Caco-2 (cell line): ENCODE results near the gene JDP2. TPM values are rescaled to one million over a fixed set of nuclear protein-coding genes. Genes with fewer than 3 reads are reported as not detected.

Experiments used
- BruUV-seq: library from RNA; stranded (reverse); fragments of 400-500 nt; replicated peaks from 2 replicates; lab custom pipeline; 2021; lab: Mats Ljungman, UMichigan
- CTCF ChIA-PET: fragments of 300-600 bp; sonication (Branson Sonifier 250); formaldehyde crosslinking; loops from one replicate; lab custom pipeline; 2022; ENCODE audit warnings: antibody characterized with exemption; lab: Charles Lee
- POLR2A ChIA-PET: fragments of 300-600 bp; sonication (Branson Sonifier 250); formaldehyde crosslinking; loops from one replicate; lab custom pipeline; 2022; ENCODE audit warnings: antibody characterized with exemption; lab: Charles Lee
- DNase-seq, 2 experiments: peaks; one replicate each; pipeline versions ENCODE4 v3.0.0 to v3.0.0-alpha.2; 2020 to 2022
- H3K27me3 ChIP-seq: replicated peaks from 2 replicates; pipeline ENCODE4 v1.6.0; 2011; ENCODE audit warnings: low read length; ENCODE audit not compliant: control insufficient read depth, insufficient read depth
- H3K36me3 ChIP-seq: 2 replicates; pipeline ENCODE4 v1.5.1; 2011; ENCODE audit warnings: low read length; ENCODE audit not compliant: control insufficient read depth, insufficient read depth
- H3K4me1 ChIP-seq: fragments of 250-450 bp; sonication (Bioruptor Pico); 2 replicates; pipeline ENCODE4 v1.5.1; 2020; ENCODE audit warnings: mild to moderate bottlenecking
- H3K4me3 ChIP-seq: 2 replicates; pipeline ENCODE4 v1.5.1; 2011; ENCODE audit warnings: low read depth, mild to moderate bottlenecking, control low read depth, low read length
- H3K9me3 ChIP-seq: fragments of 250-450 bp; sonication (Bioruptor Pico); 2 replicates; pipeline ENCODE4 v1.5.1; 2020; ENCODE audit warnings: mild to moderate bottlenecking, moderate library complexity
- H3K27ac Mint-ChIP-seq: one replicate; pipeline ENCODE4 v1.8.0; 2022; ENCODE audit warnings: mixed read lengths; ENCODE audit not compliant: unreplicated experiment
- H3K27me3 Mint-ChIP-seq: one replicate; pipeline ENCODE4 v1.8.0; 2022; ENCODE audit warnings: mixed read lengths; ENCODE audit not compliant: insufficient read depth, unreplicated experiment
- H3K36me3 Mint-ChIP-seq: one replicate; pipeline ENCODE4 v1.8.0; 2022; ENCODE audit warnings: mild to moderate bottlenecking, mixed read lengths; ENCODE audit not compliant: insufficient read depth, unreplicated experiment
- H3K4me1 Mint-ChIP-seq: one replicate; pipeline ENCODE4 v1.8.0; 2022; ENCODE audit warnings: low read depth, mixed read lengths; ENCODE audit not compliant: unreplicated experiment
- H3K4me3 Mint-ChIP-seq: one replicate; pipeline ENCODE4 v1.8.0; 2022; ENCODE audit warnings: mild to moderate bottlenecking, moderate library complexity, mixed read lengths; ENCODE audit not compliant: unreplicated experiment
- H3K9me3 Mint-ChIP-seq: one replicate; pipeline ENCODE4 v1.8.0; 2022; ENCODE audit warnings: mixed read lengths; ENCODE audit not compliant: unreplicated experiment
- intact Hi-C: fragments of 100-400 bp; cut with micrococcal nuclease; formaldehyde crosslinking; loops from one replicate; pipeline ENCODE4 v1.10.0; 2022; ENCODE audit not compliant: unreplicated experiment
- total RNA-seq: library from RNA; stranded (reverse); gene quantifications from 2 replicates; pipeline ENCODE4 v1.2.3, GENCODE V29; 2022
- TF ChIP-seq, protein P1 (sequence below), 2 experiments: fragments of 200-600 bp in 1 of 2; IDR thresholded peaks; 1 replicate in 1 of 2; 2 replicates in 1 of 2; pipeline versions ENCODE4 v1.5.1 to v1.8.0; 2011 to 2022; ENCODE audit warnings: antibody characterized with exemption in 1 of 2, control low read depth in 1 of 2, inconsistent platforms in 1 of 2, low read depth in 1 of 2, low read length in 1 of 2, mild to moderate bottlenecking in 1 of 2, moderate library complexity in 1 of 2; ENCODE audit not compliant: insufficient read depth in 1 of 2, severe bottlenecking in 1 of 2, unreplicated experiment in 1 of 2

The JDP2 gene
- total RNA-seq, 1 experiment from 2014 or later: 95.7 TPM

DNA sequence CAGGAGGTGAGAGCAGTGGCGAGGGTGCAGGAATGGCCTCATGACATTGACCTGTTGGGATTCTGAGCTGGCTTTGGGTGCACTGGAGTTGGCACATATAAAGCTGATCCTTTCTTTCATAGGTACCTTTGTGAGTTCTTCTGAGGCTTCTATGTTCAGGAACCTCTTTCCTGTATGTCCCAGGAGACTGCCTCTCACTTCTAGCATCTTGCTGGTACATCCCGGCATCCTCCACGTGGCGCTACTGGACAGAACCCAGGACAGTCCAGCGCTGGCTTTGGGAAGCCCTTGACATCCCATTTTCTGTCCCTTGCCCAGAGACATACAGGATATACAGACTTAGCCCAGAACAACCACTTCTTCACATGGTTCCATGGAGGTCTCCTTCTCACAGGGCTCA, 50.1 kb downstream of the JDP2 start:
- Mint-ChIP-seq H3K27me3 (no peaks in the 10 kb centered on the region), H3K4me1 (peaks cover 30% of the 10 kb centered on the region), H3K9me3 (no peaks in the 10 kb centered on the region), H3K36me3 (peaks cover 54% of the 10 kb centered on the region), H3K27ac (peak overlapping the region; percentile 71), H3K4me3 (no peak overlapping the region)
- peaks cover 18% of the 10 kb centered on the region for H3K4me1 ChIP-seq
- no peaks in the 10 kb centered on the region for H3K9me3 ChIP-seq
- DNase-seq: peak in 1 of 2 experiments; percentile 21
- TF ChIP-seq, protein P1, sequence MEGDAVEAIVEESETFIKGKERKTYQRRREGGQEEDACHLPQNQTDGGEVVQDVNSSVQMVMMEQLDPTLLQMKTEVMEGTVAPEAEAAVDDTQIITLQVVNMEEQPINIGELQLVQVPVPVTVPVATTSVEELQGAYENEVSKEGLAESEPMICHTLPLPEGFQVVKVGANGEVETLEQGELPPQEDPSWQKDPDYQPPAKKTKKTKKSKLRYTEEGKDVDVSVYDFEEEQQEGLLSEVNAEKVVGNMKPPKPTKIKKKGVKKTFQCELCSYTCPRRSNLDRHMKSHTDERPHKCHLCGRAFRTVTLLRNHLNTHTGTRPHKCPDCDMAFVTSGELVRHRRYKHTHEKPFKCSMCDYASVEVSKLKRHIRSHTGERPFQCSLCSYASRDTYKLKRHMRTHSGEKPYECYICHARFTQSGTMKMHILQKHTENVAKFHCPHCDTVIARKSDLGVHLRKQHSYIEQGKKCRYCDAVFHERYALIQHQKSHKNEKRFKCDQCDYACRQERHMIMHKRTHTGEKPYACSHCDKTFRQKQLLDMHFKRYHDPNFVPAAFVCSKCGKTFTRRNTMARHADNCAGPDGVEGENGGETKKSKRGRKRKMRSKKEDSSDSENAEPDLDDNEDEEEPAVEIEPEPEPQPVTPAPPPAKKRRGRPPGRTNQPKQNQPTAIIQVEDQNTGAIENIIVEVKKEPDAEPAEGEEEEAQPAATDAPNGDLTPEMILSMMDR (IDR thresholded peaks at IDR 0.05; ENCODE audit: insufficient read depth in 1 of 2, low read depth in 1 of 2, low read length in 1 of 2, severe bottlenecking in 1 of 2, unreplicated experiment in 1 of 2): no peak
- POLR2A ChIA-PET: no interaction called here
- intact Hi-C loops: no loop called here
- no peaks in the 10 kb centered on the region for H3K27me3 ChIP-seq
- H3K4me3 ChIP-seq: no peak overlapping the region
- H3K36me3 ChIP-seq: no peaks in the 10 kb centered on the region; the same call in 1 of the 2 replicates
- BruUV-seq: no TSS peak
- CTCF ChIA-PET: interaction anchor here (1.9 kb wide), 1 partner anchor 11 kb away, joined by 5 read pairs; no protein-coding TSS in a partner anchor

DNA sequence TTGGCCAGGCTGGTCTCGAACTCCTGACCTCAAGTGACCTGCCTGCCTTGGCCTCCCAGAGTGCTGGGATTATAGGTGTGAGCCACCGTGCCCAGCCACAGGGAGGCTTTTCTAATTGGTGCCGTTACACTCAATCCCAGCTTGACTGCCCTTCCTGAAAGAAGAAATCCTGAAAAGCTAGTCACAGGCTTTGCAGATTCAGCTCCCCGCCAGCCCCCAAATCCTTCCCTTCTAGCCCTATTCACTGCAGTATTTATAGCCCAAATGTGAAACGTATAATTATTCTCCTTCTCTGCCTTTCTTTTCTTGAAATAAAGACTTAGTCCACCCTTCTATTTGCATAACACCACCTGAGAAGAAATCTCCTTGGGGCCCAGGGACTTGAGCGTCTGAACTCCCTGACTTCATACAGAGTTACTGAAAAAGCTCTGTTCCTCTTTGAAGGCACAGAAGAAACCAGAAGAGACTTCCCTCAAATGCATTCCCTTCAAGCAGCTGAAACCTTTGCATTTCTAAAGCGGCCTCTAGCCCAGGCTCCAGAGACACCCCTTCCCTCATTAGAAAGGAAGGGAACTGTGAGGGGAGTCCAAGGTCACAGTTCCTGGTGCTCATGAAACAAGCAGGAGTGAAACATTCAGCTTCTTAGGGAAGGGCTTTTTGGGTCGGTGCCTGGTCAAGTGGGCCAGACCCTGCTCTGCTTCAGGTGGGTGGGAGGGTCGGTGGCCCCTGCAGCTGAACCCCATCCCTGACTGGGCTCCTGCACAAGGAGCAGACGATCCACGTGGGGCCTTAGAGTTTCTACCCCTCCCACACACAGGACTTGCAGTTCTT, 52.2 kb downstream of the JDP2 start:
- Histone ChIP-seq H3K9me3 (no peaks in the 10 kb centered on the region), H3K4me3 (no peak overlapping the region), H3K36me3 (no peaks in the 10 kb centered on the region; the same call in 1 of the 2 replicates), H3K27me3 (no peaks in the 10 kb centered on the region), H3K4me1 (peaks cover 18% of the 10 kb centered on the region)
- Mint-ChIP-seq H3K9me3 (no peaks in the 10 kb centered on the region), H3K27ac (no peak overlapping the region), H3K36me3 (peaks cover 33% of the 10 kb centered on the region), H3K27me3 (no peaks in the 10 kb centered on the region), H3K4me1 (peaks cover 18% of the 10 kb centered on the region), H3K4me3 (no peak overlapping the region)
- intact Hi-C loops: no loop called here
- TF ChIP-seq, protein P1 (IDR thresholded peaks at IDR 0.05; ENCODE audit: insufficient read depth in 1 of 2, low read depth in 1 of 2, low read length in 1 of 2, severe bottlenecking in 1 of 2, unreplicated experiment in 1 of 2): no peak
- CTCF ChIA-PET: interaction anchor here (0.5 to 1.9 kb wide), 3 partner anchors 81 to 557 kb away, joined by 3 to 7 read pairs (median 5); partner anchors contain the start of gene RPS6KL1
- peak in 1 of 2 experiments; percentile 9 for DNase-seq
- POLR2A ChIA-PET: no interaction called here
- no TSS peak for BruUV-seq

DNA sequence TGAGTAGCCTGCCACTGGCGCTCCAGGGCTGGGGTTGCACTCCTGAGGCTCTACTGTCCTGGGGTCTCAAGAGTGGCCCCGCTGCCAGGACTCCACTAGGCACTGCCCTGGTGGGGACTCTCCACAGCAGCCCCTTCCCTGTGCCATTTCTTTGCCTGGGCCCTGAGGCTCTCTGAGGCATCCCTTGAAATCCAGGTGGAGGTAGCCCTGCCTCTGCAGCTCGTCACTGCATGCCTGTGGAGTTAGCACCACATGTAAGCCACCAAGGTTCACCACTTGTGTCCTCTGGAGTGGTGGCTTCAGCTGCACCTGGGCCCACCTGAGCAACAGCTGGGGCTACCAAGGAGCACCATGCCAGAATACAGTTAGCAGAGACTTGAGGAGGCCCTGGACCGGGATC, 54.5 kb downstream of the JDP2 start:
- H3K4me1 Mint-ChIP-seq: peaks cover 11% of the 10 kb centered on the region
- H3K27me3 Mint-ChIP-seq: no peaks in the 10 kb centered on the region
- CTCF ChIA-PET: no interaction called here
- H3K27ac Mint-ChIP-seq: no peak overlapping the region
- H3K27me3 ChIP-seq: no peaks in the 10 kb centered on the region
- BruUV-seq: no TSS peak
- POLR2A ChIA-PET: no interaction called here
- H3K9me3 ChIP-seq: no peaks in the 10 kb centered on the region
- H3K4me3 ChIP-seq: no peak overlapping the region
- peaks cover 13% of the 10 kb centered on the region for H3K36me3 Mint-ChIP-seq
- TF ChIP-seq, protein P1 (IDR thresholded peaks at IDR 0.05; ENCODE audit: insufficient read depth in 1 of 2, low read depth in 1 of 2, low read length in 1 of 2, severe bottlenecking in 1 of 2, unreplicated experiment in 1 of 2): no peak
- peak in 1 of 2 experiments; percentile 17 for DNase-seq
- H3K4me1 ChIP-seq: no peaks in the 10 kb centered on the region
- H3K4me3 Mint-ChIP-seq: no peak overlapping the region
- no peaks in the 10 kb centered on the region for H3K9me3 Mint-ChIP-seq
- intact Hi-C loops: no loop called here
- no peaks in the 10 kb centered on the region; the same call in 1 of the 2 replicates for H3K36me3 ChIP-seq
